ENCODE results near the gene FAAP20.

The FAAP20 gene

DNA sequence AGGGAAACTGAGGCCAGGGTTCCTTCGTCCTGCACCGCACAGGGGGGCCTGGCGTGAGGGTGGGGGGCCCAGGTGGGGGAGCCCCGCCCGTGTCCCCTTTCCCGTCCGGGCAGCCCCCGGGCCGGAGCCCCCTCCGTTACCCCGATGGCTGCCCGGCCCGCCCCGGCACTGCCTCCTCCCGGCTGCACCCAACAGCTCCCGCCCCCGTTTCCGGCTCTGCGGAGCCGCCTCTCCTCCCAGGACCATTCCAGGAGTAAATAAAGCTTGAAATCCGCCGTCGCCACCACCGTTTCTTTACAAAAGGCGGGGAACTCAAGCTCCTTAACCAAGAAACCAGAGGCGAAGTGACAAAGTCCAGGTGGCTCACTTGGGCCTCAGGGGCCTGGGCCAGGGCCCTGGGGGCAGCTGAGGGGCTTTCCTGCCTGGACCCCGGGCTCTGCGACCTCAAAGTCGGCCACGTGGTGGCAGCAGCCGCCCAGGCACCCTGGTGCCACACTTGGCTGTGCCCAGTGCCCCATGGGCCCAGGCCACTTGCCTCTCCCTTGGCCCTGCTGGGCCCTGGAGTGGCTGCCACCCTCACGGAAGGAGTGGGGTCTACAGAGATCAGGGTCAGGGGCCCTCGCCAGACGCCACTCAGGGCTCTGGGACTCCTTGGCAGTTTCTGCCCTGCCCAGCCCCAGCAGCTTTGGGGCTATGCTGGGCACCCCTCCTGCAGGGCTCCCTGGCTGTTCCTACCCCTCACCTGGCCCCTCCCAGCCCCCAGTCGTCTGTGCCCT lies 514 bp upstream of the FAAP20 start:
- peak; percentile 65 for DNase-seq (ENCODE audit: low read depth)

DNA sequence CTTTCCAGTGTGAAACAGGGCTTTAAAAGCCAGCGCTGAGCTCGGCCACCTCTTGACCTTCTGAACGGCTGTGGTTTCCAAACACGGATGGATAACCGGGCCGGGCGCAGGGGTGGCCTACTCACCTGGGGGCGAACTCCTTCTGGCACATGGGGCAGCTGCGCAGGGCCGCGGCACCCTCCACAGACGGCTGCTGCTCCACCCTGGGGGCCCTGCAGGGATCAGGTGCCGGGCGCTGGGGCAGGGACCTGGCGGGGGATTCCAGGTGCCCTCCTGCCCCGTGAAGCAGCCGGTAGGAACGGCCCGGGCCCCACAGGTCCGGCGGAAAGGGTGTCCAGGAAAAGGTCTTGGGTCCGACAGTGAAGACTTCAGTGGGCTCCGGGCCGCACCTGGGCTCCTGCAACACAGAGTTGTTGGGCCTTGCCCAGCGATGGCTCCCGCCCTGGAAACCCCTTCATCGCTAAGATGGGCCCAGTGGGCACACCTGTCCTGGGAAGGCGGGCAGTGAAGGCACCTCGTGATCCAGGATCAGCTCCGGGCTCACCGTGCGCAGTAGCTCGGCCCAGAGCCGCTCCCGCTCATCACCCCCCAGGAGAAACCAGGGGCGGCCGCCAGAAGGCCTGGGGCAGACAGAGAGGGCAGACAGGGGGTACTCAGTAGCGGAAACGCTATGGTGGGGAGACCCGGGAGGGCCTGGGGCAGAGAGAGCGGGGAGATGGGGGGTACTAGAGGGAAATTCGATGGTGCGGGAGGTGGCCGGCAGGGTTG lies 874 bp downstream of the FAAP20 start:
- DNase-seq (ENCODE audit: low read depth), result no peak

- DNase-seq (ENCODE audit: low read depth), result no peak
Observed at GRCh38 chr1:2192031-2192995, 2.3 kb downstream of the FAAP20 start.

- DNase-seq (ENCODE audit: low read depth), result no peak
Observed at GRCh38 chr1:2190491-2190976, 4.0 kb downstream of the FAAP20 start.

DNA sequence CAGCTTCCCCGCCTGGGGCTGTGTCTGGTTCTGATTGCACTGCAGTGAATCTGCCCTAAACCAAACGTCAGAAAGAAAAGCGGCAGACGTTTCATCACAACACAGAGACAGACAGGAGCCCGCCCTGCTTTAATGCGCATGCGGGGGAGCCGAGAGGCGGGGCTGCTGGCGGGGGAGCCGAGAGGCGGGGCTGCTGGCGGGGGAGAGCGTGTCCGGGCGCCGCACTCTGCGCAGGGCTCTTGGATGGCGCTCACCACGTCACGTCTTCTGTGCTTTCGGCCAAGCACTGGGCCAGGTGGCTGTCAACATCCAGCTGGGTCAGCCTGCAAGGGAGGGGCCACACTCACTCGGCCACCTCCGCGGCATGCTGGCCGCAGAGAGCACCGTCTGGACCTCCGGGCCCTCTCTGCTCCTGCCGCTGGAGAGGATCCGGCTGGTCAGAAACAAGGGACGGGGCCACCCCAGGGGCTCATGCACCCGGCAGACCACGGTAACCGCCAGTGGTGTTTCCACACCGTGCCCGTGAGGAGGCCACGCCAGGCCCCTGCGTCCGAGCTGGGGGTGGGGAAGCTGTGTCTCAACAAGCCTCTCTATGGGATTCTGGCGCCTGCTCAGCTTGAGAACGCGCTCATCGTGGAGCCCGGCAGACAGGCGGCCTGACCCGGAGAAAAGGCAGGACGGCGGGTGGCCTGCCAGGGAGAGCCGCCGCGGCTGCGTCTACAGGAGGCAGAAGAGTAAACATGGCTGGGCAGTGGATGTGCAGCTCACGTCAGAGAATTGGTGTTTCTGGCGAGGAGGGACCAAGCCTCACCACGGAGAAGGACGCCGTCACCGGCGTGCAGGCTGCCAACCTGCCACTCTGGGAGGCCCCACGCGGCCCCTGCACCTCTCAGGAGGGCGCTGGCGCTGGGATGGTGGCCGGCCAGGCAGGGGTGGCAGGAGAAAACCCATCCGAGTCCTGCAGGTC lies 4.8 kb downstream of the FAAP20 start:
- DNase-seq (ENCODE audit: low read depth), result peak; percentile 76

DNA sequence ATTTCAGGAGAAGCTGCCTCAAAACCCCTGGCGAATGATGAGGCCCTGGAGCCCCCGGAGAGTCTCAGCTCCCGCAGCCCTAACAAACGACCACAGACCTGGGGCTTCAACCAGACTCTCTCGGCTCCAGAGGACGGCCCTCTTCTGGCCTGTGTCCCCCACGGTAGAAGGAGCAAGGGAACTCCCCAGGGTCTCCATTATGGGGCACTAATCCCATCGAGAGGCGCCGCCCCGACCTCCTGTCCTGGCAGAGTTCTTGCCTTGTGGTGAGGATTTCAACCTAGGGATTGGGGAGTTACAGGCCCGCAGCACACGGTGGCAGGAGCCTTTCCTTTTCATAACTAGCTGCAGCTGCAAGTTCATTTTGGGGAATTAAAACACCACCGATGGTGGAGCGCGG lies 6.2 kb downstream of the FAAP20 start:
- no peak for DNase-seq (ENCODE audit: low read depth)

DNA sequence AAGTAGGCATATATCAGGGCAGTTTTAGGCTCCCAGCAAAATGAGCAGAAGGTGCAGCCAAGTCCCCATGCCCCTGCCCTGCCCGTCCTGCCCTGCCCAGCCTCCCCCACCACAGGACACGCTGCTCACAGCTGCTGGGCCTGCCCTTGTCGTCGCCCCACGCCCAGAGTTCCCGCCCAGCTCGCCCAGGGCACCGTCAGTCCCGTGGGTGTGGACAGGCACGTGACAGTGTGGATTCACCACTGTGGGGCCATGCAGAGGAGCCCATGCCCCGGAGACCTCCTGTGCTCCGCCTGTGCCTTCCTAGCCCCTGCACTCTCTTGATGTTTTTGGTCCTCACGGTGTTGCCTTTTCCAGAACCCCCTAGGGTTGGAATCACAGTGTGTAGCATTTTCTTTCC lies 7.0 kb downstream of the FAAP20 start:
- no peak for DNase-seq (ENCODE audit: low read depth)

DNA sequence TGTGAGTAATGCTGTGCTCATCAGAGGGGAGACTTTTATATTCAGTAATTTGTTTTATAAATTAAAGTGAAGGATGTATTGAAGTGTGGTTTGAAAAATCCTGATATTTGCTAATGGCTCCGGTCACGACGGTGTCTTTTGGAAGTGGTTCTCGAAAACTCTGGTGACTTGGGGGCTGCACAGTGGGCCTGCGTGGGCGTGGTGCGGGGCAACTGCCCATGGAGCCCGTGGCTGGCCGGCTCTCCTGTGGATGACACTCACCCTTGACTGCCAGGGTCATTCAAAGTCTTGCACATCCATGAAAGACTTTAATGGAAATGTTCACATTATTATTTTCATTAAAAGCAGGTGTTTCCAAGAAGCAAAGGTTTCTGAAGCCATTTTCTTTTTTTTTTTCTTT lies 7.7 kb downstream of the FAAP20 start:
- no peak for DNase-seq (ENCODE audit: low read depth)

DNA sequence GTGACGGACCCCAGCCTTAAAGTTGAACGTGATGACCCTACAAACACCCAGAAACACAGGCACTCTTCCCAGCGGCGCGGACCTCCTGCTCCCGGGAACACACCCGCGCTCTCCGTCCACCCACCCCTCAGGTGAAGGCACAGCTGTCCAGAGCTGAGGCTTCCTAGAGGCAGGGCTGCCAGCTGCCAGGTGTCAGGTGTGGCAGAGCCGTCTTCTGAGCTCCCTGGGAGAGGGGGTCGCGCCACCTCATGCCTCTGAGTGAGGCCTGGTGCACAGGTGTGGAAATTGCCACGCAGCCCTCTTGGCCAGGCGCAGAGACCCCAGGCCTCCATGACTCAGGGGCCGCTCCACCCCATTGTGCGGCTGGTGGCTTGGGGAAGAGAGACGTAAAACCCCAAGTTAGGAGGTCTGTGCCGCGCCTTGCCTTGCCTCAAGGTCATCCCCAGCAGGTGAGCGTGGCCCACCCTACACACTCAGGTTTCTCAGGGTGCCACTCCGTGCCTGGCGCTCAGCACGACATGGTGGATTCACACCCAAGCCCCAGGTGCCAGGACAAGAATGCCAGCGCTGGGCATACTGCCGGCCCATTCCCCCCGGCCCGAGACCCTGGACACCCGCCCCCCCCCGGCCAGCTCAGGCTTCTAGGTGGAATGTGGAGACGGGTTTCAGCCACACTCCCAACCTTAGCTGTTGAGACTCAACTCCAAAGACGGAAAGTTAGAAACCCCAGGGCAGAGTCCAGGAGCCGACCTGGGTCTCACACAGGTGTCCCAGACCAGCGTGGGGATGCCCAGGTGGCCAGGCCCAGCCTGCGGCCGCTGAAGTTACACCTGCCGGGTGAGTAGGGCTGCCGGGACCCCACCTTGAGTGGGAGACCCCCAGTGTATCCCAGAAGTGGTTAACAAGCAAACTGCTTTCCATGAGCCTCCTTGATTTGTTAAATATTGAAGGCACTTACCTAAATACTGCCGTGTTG lies 8.4 kb downstream of the FAAP20 start:
- no peak for DNase-seq (ENCODE audit: low read depth)

- DNase-seq (ENCODE audit: low read depth), result no peak
Observed at GRCh38 chr1:2184934-2185333, 9.6 kb downstream of the FAAP20 start.

GRCh38 chr1:2184531-2184930 lies 10.0 kb downstream of the FAAP20 start:
- no peak for DNase-seq (ENCODE audit: low read depth)

DNA sequence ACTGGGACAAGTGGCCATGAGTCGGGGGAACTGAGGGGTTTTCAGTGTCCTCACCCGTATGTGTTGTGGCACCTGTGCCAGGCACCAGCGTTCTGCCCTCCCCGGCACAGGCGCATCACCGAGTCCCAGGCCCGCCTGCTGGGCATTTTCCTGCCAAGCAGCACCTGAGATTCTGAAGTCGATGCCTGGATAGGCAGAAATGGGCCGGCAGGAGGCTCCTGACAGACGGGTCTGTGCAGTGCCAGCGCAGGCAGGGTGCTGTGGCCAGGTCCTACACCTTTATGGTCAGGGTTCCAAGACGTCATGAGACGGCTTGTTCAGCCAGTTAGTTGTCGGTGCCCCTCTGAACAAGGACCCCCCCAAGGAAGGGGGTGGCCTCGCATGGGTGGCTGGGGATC lies 10.6 kb downstream of the FAAP20 start:
- DNase-seq (ENCODE audit: low read depth), result no peak

- no peak for DNase-seq (ENCODE audit: low read depth)
Observed at GRCh38 chr1:2182376-2182775, 12.2 kb downstream of the FAAP20 start.

- DNase-seq (ENCODE audit: low read depth), result no peak
Observed at GRCh38 chr1:2181752-2182151, 12.8 kb downstream of the FAAP20 start.

- no peak for DNase-seq (ENCODE audit: low read depth)
Observed at GRCh38 chr1:2181271-2181670, 13.3 kb downstream of the FAAP20 start.

DNA sequence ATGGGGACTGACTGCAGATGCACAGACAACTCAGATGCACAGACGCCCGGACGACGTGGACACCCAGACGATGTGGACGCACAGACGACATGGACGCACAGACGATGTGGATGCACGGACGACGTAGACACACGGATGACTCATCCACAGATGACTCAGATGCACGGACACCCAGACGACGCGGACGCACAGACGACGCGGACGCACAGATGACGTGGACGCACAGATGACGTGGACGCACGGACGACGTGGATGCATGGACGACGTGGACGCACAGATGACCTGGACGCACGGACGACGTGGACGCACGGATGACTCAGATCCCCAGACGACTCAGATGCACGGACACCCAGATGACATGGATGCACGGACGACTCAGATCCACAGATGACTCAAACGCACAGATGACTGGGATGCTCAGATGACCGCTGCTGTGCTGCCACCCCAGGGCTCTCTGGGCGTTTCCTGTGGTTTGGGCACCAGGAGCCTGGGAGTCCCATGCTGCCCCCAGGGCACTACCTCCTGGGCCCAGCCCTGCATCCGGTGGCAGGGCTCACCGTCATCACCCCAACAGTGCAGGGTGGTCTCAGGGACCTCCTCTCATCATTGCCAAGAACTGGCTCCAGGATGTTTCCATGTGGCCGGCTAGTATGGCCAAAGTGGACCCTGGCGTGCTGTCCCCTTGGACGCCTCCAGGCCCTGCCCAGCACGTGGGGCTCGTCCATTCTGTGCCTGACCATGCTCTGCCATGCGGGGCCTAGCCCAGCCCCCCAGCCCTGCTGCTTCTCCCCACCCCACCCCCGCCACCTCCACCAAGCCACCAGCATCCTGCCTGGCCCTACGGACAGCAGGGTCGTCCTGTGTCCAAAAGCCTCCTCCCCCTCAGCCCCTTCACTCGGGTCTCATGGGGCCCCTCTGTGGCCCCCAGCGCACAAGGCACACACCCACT lies 14.0 kb downstream of the FAAP20 start:
- DNase-seq (ENCODE audit: low read depth), result no peak

DNA sequence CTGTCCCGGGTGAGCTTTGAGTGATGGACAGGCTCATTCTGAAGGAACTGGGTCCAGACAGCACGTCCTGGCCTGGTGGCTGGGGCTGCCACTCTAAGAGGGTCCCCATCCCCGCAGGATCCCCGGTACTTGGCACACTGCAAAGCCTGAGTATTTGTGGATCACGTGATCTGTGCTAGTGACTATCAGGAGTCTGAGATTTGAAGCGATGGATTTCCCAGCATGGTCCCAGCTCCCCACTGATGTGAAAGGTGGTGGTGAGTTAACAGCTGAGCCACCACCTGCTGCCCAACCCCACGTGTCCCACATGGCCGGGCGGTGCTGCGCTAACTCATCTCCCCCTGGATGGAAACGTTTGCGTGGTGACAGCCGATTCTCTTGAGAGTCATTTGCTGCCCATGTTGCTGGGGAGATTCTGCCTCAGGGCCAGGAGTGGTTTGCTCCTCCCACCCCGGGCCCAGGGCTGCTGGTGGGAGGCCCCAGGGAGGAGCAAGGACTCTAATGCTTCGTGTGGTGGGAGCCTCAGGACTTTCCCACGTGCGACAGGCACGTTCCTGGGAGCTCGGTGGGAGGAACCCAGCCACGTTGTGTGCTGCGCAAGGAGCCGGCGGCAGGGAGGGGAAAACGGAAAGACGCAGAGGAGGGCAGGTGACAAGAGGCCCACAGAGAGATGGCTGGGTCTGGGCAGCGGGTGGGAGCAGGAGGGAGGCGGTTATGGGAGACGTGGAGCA lies 15.1 kb downstream of the FAAP20 start:
- DNase-seq (ENCODE audit: low read depth), result no peak

- no peak for DNase-seq (ENCODE audit: low read depth)
Observed at GRCh38 chr1:2178875-2179274, 15.7 kb downstream of the FAAP20 start.
